Stimulated activated CD8-positive, alpha-beta memory T cell treated with anti-CD3 and anti-CD28 coated beads, Interleukin-12 subunit alpha, Interleukin-12 subunit beta, amount 100 ng/mL, for 24 hours (primary cell): ENCODE measurements around the gene KIAA1671.

ENCODE experiments used
- DNase-seq: peaks from one replicate; pipeline ENCODE4 v3.0.0-alpha.2; 2020; ENCODE audit errors: extremely low read depth

Gene KIAA1671

DNA sequence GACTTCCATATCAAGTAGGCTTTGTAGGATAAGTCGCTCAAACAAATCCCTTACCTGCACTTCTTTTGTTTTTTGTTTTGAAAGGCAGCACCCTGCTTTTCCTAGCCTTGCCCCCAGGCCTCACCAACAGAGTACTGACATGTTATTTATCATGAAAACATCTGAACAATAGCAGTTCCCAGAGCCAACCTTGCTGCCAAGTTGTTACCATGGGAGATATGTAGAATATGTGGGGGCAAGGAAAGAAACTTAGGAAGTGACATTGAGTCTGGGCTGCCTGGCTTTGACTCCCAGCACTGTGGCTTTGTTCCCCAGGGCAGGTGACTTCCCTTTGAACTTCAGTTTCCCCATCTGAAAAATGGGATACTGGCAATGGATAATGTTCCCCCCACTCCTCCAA lies 193.8 kb downstream of the KIAA1671 start:
- DNase-seq, result no peak

GRCh38 chr22:25146906-25147641 lies 194.6 kb downstream of the KIAA1671 start:
- DNase-seq, result no peak

DNA sequence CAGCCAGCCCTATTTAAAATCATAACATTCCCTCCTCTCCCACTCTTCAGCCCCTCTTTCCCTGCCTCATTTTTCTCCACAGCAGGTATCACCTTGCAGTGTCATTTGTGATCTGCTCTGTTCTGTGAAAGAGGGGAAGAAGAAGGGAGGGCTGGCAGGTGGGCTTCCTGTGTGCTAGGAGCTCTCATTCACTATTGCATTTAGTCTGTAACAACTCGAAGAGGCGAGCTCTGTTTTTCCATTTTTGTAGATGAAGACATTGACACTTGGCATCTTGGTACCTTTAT lies 195.1 kb downstream of the KIAA1671 start:
- no peak for DNase-seq

DNA sequence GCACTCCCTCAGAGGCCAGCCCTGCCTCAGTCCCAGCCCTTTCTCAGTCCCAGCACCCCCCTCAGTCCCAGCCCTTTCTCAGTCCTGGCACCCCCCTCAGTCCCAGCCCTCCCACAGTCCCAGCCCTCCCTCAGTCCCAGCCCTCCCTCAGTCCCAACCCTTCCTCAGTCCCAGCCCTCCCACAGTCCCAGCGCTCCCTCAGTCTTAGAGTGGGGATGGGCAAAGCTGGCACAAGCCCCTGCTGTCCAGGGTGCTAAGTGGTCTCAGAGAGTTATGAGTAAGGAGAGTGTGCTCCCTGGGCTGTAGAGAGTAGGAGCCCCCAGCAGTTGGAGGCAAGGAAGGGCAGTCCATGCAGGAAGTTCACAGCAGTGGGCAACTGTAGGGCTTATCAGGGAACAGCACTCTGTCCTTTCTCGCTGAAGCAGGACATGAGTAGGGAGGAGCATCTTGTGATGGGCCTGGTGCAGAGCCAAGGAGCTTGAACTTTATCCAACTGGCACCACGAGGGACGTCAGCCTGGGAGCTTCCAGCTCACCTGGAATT lies 195.7 kb downstream of the KIAA1671 start:
- DNase-seq, result no peak

GRCh38 chr22:25149014-25149413 lies 196.5 kb downstream of the KIAA1671 start:
- DNase-seq, result no peak

DNA sequence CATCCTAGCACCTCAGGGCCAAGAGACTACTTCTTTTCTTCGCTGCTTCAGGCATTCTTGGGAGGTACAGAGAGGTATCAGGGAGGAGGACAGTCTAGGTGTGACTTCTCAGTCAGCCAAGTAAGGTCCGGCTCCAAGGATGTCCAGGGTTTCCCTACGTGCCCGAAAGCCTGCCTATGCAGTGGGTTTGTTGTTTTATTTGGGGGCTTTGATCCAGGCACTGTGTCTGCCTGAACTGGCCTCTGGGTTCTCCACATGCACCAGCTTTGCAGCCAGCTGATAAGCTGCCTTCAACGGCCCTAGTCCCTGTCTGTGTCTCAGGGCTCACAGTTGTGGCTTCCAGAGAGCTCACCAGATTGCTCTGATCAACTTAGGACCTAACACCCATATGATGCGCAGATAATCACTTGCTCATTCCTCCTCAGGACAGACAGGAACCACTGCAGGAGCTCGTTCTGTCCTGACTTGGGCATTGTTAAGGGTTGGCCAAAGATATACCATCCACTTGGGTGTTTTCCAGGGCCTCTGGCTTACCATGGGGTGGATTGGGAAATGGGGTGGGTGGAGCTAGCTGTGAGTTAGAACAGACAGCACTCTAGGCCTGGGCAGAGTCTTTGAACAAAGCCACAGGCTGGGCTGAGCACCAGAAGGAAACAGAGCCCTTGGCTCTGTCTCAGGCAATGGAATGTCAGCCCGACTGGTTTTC lies 201.6 kb downstream of the KIAA1671 start:
- DNase-seq, result no peak

GRCh38 chr22:25154667-25154999 lies 202.1 kb downstream of the KIAA1671 start:
- no peak for DNase-seq

GRCh38 chr22:25156736-25157135 lies 204.2 kb downstream of the KIAA1671 start:
- no peak for DNase-seq

- no peak for DNase-seq
These were observed 206.5 kb downstream of the KIAA1671 start for GRCh38 chr22:25159028-25159427.

DNA sequence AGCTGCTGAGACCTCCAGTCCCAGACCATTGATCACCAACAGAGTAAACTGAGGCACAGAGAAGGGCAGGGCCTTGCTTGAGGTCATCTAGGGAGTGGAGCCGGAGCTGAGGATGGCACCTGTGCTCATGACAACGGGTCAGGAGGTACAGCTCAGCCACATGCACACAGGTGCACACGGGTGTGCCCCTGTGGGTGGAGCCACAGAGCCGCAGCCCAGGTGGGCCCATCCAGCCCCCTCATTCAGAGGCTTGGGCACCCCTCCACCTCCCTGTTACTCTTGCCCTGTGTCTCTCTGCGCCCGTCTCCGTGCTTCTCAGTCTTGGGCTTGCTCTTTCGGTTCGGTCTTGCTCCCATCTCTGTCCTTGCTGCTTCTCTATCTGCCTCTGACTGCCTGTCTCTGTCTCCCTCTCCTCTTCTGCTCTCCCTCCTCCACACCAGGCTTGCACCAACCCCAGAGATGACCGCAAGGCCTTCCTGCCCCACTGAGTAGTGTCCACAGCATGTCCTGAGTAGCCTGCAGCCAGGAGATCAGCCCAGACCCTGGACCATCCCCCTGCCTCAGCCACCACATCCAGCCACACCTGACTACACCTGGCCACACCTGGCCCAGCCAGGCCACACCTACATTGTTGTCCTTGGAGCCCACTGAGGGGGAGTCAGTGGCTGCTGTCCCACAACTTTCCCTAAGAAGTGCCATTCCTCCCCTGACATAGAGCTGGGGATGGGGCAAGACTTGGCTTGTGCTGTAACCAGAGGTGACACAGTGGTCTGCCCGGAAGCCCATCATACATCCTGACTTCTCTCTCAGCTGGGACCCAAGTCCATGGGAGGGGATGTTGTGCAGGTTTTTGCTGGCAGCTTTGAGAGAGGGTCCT lies 207.8 kb downstream of the KIAA1671 start:
- DNase-seq, result no peak

DNA sequence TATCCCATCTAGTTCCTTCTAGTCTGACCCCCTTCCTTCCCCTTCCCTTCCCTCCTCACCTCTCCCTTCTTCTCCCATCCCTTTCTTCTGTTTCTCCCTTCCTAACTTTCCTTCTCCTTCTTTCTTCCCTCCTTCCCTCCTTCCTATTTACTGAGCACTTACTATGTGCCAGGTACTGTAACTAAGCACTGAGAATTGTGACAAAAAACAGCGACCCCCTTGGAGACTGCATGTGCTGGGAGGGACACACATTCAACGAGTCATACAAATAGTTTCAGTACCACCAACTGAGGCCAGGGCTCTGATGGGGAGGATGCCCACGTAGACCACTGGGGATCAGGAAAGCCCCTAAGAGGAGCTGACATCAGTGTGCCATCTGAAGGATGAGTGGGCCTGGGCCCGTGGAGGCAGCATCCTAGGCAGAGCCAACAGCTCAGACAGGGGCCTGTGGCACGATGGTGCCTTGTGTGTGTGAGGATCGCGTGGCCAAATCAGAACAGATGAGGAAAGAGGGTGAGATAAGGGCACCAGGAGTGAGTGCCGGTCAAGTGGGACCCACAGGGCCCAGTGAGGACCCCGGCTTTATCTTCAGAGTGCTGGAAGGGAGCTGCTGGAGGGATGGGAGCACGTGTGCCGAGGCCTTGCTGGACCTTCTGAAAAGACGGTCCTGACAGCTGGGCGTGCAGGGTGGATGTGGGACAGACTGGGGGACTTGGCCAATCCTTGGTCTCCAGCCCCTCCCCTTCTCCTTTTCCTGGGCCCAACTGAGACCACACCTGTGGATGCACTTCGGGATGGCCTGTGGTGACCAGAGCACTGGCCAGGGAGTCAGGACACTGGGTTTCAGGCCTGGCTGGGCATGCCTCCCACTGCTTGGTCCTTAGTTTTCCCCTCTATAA lies 208.8 kb downstream of the KIAA1671 start:
- no peak for DNase-seq

- DNase-seq, result no peak
These were observed 209.5 kb downstream of the KIAA1671 start for GRCh38 chr22:25161916-25162530.

DNA sequence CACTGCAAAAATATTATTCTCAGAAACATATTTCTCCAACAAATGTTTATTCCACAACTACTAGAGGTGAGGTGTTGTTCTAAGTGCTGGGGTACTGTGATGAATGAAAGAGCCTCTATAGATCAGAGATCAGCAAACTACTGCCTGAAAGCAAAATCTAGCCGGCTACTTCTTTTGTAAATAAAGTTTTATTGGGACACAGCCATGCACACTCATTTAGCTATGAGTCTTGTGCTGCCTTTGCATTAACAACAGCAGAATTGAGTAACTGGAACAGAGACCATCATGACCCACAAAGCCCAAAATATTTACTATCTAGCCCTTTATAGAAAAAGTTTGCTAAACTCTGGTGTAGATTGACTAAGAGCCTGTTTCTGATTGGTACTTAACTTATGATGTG lies 210.0 kb downstream of the KIAA1671 start:
- no peak for DNase-seq

DNA sequence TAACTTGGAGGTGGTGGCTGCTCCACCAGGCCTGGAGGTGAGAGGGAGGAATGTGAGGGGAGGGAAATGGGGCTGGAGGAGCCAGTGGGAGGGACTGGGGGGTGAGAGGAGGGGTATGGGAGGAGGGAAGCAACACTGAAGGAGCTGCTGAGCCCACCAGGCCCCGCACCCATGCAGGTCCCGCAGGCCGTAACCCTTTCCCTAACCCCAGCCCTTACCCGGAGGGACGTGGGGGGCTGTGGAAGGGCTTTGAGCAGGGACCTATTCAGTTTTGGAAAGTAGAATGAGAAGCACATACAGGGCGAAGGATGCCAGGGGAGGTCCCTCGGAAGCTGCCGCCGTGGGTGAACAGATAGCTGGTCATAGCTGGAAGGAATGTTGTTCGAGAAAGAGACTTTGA lies 213.3 kb downstream of the KIAA1671 start:
- no peak for DNase-seq

GRCh38 chr22:25166266-25167040 lies 213.9 kb downstream of the KIAA1671 start:
- no peak for DNase-seq

- no peak for DNase-seq
These were observed 214.6 kb downstream of the KIAA1671 start for GRCh38 chr22:25167082-25167481.

DNA sequence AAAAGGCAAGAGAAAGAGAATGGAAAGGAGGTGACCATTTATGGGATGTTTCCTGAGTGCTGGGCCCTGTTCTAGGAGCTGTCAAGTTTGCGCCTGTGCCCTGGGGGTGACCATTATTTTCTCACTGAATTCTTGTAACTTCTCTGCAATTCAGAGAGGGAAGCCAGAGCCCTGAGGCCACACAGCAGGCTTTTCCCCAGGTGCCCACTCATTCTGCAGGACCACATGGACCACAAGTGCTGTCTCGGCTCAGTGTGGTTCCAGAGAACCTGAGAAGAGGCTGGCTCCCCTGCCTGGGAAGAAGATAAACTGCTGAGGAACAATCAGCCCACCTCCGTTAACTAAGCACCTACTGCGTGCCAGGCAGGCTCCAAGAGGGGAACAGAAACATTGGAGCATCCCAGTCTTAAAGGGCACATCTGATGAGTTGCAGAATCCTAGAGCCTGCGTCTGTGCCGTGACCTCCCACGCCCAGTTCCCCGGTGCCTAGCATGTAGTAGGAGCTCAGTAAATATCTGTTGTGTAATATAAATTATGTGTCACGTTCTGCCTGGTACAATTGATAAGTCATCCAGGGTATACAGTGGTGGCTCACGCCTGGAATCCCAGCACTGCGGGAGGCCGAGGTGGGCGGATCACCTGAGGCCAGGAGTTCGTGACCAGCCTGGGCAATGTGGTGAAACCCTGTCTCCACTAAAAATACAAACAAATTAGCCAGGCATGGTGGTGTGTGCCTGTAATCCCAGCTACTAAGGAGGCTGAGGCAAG lies 215.5 kb downstream of the KIAA1671 start:
- DNase-seq, result no peak

DNA sequence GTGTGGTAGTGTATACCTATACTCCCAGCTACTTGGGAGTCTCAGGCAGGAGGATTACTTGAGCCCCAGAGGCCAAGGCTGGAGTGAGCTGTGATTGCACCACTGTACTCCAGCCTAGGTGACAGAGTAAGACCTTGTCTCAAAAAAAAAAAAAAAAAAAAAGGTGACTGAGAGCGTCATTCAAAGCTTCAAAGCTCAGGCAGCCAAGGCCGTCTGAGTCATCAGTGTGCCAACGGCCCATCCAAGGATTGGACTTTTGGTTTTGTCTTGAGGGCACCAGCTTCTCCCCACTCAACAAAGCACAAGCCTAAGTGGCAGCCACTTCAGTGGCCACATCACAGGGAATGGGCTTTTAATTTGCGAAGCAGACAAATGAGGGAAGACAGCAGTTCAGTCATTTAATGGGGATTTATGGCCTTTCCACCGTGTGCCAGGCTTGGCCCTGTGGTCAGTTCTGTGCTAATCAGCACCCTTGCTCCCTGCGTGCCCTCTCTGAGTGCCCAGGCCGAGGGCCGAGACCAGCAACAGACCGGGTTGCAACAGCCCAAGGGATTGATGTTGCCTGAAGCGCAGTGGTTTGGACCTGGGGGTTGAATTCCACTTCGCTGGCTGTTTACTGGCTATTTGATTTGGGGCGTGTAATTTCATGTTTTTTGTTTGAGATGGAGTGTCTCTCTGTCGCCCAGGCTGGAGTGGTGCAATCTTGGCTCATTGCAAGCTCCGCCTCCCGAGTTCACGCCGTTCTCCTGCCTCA lies 216.9 kb downstream of the KIAA1671 start:
- no peak for DNase-seq
